ENCODE measurements around the gene SEPHS1. TPM values are rescaled to one million over a fixed set of nuclear protein-coding genes. Genes with fewer than 3 reads are reported as not detected.
"Not testable (repeated sequence)": the region's sequence is repeated elsewhere in the genome, so short reads cannot be mapped to it uniquely, and the experiment has no call there.

Gene SEPHS1
- total and polyA plus RNA-seq, 2 donors: 39.9 to 52.4 TPM

DNA sequence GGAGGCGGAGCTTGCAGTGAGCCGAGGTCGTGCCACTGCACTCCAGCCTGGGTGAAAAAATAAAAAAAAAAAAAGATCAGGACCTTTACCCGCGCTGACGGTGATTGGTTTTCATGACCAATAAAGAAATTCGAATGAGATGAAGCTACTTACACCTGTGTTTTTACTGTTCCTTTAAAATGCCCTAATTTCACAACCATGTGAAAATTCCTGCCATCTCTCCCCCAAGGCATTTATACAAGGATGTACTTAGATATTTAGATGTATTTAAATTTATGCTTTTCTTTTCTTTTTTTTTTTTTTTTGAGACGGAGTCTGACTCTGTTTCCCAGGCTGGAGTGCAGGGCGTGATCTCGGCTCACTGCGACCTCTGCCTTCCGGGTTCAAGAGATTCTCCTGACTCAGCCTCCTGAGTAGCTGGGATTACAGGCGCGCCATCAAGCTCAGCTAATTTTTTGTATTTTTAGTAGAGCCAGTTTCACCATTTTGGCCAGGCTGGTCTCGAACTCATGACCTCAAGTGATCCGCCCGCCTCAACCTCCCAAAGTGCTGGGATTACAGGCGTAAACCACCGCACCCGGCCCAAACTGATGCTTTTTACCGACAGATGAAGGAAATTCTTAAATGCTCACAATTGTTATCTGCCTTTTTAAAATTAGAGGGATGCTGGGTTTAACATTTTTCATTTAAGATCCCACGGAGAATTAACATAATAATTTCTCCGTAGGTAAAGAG lies 45.1 kb downstream of the SEPHS1 start:
- no peaks in the 10 kb centered on the region for H3K36me3 ChIP-seq (ENCODE audit: insufficient read depth)
- H3K4me3 ChIP-seq (ENCODE audit: low read depth, low read length): no peak overlapping the region
- WGBS: 83% methylated on average over 23 of the region's 23 CpGs
- no peak overlapping the region for H3K27ac ChIP-seq (ENCODE audit: low read depth)
- no peaks in the 10 kb centered on the region for H3K4me1 ChIP-seq (ENCODE audit: insufficient read depth)
- DNase-seq (ENCODE audit: extremely low spot score): no peak

DNA sequence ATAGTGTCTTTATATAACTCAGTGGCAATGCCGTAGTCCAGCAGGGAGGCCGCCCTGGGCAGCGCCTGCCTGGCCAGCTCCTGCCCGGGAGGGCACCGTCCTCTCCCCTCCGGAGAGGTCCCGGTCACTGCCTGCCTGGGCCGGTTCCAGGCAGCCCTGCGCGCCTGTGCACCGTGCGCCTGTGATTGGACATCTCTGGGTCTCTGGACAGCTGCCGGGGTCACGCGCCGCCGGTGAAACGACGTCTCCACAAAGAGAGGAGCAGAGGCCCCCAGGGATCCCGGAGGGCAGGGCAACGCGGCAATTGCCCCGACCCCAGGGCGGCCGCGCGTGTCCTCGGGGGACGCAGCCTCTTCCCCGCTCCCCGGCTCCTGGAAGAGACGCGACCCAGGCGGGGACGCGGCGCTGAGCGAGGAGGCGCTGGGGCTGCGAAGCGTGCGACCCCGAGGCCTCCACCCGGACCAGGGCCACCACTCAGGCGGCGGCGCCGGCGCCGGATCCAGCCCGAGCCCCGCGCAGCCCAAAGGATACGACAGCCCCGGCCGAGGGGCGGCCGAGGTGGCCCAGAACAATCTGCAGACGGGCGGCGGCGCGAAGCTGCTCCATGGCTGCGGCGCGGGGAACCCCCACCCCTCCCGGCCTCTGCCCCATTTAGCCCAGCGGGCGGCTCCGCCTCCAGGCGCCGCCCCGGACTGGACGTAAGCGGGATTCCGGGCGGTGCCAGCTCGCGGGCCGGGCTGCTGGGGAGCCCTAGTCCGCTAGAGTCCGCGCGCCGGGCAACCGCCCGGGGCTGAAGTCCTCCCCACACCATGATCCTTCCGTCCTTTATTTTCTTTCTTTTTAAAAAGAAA lies 48.4 kb downstream of the SEPHS1 start, which contains the start of gene PHYH:
PHYH (minus strand) TSS at position 628 of the 851 bp plus-strand sequence; CDS start at position 606, 22 bp downstream.
- WGBS: under 1% methylated on average over 88 of the region's 88 CpGs
- Histone ChIP-seq H3K4me1 (ENCODE audit: insufficient read depth) (no peaks in the 10 kb centered on the region), H3K27ac (ENCODE audit: low read depth) (peak within 1 kb of the TSS; percentile 98), H3K36me3 (ENCODE audit: insufficient read depth) (no peaks in the 10 kb centered on the region), H3K4me3 (ENCODE audit: low read depth, low read length) (peak within 1 kb of the TSS; percentile 78)
- peak; percentile 51 for DNase-seq (ENCODE audit: extremely low spot score)

DNA sequence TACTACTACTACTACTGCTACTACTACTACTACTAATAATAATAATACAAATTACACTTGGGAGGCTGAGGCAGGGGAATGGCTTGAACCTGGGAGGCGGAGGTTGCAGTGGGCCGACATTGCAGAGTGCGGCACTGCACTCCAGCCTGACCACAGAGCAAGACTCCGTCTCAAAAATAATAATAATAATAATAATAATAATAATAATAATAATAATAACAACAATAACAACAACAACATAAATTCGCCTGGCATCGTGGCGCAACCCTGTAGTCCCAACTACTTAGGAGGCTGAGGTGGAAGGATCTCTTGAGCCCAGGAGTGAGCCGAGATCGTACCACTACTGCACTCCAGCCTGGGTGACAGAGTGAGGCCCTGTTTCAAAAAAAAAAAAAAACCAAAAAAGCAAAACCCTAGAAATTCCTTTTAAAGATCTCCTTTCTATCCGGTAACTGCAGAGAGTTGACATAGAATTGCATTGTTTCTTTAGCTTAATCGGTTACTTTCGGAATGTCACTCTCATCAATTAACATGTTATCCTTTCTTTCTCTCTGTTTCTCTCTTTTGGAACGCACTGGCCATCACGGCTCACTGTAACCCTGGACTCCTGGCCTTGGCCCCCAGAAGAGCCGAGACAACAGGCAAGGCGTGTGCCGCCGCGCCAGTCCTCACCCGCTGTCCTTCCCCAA lies 49.2 kb downstream of the SEPHS1 start:
- Histone ChIP-seq H3K4me3 (ENCODE audit: low read depth, low read length) (peak overlapping the region; percentile 78), H3K36me3 (ENCODE audit: insufficient read depth) (peaks cover 5% of the 10 kb centered on the region), H3K4me1 (ENCODE audit: insufficient read depth) (no peaks in the 10 kb centered on the region), H3K27ac (ENCODE audit: low read depth) (peak overlapping the region; percentile 98)
- DNase-seq (ENCODE audit: extremely low spot score): no peak
- 42% methylated on average over 20 of the region's 20 CpGs for WGBS

DNA sequence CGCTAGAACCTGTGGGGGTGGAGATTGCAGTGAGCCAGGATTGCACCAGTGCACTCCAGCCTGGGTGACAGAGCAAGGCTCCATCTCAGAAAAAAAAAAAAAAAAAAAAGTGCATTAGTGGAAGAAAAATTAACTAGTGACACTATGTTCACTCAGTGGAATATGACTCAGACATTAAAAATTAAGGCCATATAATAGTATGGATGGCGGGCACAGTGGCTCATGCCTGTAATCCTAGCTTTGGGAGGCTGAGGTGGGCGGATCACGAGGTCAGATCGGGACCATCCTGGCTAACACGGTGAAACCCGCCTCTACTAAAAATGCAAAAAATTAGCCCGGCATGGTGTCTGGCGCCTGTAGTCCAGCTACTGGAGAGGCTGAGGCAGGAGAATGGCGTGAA lies 51.6 kb downstream of the SEPHS1 start:
- Histone ChIP-seq H3K27ac (ENCODE audit: low read depth) (no peak overlapping the region), H3K4me3 (ENCODE audit: low read depth, low read length) (no peak overlapping the region), H3K36me3 (ENCODE audit: insufficient read depth) (peaks cover 5% of the 10 kb centered on the region), H3K4me1 (ENCODE audit: insufficient read depth) (no peaks in the 10 kb centered on the region)
- no peak for DNase-seq (ENCODE audit: extremely low spot score)
- 88% methylated on average over 10 of the region's 10 CpGs for WGBS

DNA sequence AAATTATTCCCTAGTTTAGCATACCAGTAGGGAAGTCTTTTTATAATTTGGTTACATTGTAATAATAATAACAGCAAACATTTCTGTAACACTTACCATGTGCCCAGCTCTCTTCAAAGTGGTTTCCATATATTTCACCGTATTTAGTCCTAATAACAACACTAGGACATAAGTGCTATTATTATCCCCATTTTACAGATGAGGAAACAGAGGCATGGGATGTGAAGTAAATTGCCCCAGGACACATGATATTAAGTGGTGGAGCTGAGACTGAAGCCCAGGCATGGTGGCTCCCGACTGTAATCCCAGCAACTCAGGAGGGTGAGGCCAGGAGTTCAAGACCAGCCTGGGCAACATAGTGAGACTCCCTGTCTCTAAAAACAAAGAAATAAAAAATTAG lies 53.3 kb downstream of the SEPHS1 start:
- DNase-seq (ENCODE audit: extremely low spot score): no peak
- Histone ChIP-seq H3K4me1 (ENCODE audit: insufficient read depth) (no peaks in the 10 kb centered on the region), H3K36me3 (ENCODE audit: insufficient read depth) (peaks cover 5% of the 10 kb centered on the region), H3K4me3 (ENCODE audit: low read depth, low read length) (no peak overlapping the region), H3K27ac (ENCODE audit: low read depth) (no peak overlapping the region)
- 95% methylated on average over 2 of the region's 2 CpGs for WGBS

DNA sequence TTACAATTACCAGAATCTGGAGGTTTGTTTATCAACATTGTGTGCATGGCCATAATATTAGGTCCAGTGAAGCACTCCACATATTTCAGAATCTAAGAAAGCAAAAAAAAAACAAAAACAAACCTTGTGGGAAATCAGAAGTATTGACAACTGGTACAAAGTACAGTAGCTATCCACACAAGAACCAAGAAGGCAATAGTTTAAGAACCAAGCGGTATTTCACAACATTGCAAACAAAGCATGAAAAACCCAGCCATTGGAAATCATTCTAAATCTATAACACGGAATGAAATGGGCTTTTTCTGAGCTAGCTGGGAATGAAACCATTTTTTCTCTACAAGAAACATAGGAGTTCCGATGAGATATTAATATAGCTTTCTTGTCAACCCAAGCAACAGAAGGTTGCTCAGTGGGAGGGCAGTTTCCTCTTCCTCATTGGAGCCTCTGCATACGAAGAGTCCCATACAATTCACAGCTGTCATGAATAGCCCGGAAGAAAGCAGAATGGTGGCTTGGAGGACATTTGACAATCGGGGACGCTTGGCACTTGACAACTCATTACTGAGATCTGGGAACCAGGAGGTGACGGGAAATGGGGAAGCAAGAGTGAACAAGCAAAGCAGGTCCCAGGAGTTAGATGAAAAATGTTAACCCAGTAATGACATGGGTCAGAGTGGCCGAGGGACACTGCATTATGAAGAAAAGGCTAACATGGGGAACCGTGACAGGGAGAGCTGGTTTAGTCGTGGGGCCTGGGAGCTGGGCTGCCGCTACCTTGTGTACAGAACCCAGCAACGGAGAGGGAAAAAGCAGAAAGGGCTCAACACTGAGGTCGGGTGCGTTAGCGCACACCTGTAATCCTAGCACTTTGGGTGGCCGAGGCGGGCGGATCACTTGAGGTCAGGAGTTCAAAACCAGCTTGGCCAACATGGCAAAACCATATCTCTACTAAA lies 56.0 kb downstream of the SEPHS1 start:
- H3K4me1 ChIP-seq (ENCODE audit: insufficient read depth): no peaks in the 10 kb centered on the region
- no peak overlapping the region for H3K4me3 ChIP-seq (ENCODE audit: low read depth, low read length)
- peaks cover 5% of the 10 kb centered on the region for H3K36me3 ChIP-seq (ENCODE audit: insufficient read depth)
- 93% methylated on average over 19 of the region's 19 CpGs for WGBS
- no peak overlapping the region for H3K27ac ChIP-seq (ENCODE audit: low read depth)
- no peak for DNase-seq (ENCODE audit: extremely low spot score)

DNA sequence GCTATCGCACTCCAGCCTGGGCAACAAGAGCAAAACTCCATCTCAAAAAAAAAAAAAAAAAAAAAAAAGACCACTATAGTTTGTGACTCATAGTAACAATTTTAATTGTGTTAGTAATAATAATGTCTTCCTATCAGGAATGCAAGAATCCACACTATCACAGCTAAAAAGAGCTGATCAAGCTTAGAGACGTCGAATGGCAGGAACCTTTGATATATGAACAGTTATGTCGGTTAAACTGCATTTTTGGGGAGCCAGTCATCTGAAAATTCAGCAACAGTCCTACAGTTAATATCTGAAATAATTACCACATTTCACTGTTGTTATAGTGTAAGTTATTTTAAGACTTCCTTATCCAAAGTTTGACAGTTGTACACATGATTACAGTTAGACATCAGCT lies 57.0 kb downstream of the SEPHS1 start:
- DNase-seq (ENCODE audit: extremely low spot score): no peak
- Histone ChIP-seq H3K4me3 (ENCODE audit: low read depth, low read length) (no peak overlapping the region), H3K36me3 (ENCODE audit: insufficient read depth) (peaks cover 5% of the 10 kb centered on the region), H3K4me1 (ENCODE audit: insufficient read depth) (no peaks in the 10 kb centered on the region), H3K27ac (ENCODE audit: low read depth) (no peak overlapping the region)
- 93% methylated on average over 4 of the region's 4 CpGs for WGBS

DNA sequence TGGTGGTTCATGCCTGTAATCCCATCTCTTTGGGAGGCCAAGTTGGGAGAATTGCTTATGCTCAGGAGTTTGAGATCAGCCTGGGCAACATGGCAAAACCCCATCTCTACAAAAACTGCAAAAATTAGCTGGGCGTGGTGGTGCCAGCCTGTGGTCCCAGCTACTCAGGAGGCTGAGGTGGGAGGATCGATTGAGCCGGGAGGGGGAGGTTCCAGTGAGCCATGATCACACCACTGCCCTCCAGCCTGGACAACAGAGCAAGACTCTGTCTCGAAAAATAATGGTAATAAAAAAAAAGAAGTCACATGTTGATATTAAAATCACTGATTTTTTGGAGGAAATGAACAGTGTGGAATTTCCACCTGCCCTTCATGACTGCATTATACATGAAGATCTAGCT lies 64.0 kb downstream of the SEPHS1 start:
- DNase-seq (ENCODE audit: extremely low spot score): no peak
- H3K27ac ChIP-seq (ENCODE audit: low read depth): no peak overlapping the region
- H3K4me3 ChIP-seq (ENCODE audit: low read depth, low read length): no peak overlapping the region
- no peaks in the 10 kb centered on the region for H3K4me1 ChIP-seq (ENCODE audit: insufficient read depth)
- H3K36me3 ChIP-seq (ENCODE audit: insufficient read depth): peaks cover 1% of the 10 kb centered on the region
- 94% methylated on average over 4 of the region's 4 CpGs for WGBS

DNA sequence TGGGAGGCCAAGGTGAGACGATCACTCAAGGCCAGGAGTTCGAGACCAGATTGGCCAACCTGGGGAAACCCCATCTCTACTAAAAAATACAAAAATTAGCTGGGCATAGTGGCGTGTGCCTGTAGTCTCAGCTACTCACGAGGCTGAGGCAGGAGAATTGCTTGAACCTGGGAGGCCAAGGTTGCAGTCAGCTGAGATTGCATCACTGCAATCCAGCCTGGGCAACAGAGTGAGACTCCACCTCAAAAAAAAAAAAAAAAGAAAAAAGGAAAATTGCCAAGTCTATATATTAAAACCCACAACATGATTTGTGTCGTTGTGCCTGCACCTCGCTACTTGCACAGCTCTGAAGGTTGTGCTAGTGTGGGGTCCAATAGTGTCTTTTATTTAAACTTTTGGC lies 65.7 kb downstream of the SEPHS1 start:
- not testable (repeated sequence) for H3K4me3 ChIP-seq (ENCODE audit: low read depth, low read length); DNase-seq (ENCODE audit: extremely low spot score); H3K36me3 ChIP-seq (ENCODE audit: insufficient read depth); H3K27ac ChIP-seq (ENCODE audit: low read depth); H3K4me1 ChIP-seq (ENCODE audit: insufficient read depth)
- WGBS: 91% methylated on average over 6 of the region's 6 CpGs

DNA sequence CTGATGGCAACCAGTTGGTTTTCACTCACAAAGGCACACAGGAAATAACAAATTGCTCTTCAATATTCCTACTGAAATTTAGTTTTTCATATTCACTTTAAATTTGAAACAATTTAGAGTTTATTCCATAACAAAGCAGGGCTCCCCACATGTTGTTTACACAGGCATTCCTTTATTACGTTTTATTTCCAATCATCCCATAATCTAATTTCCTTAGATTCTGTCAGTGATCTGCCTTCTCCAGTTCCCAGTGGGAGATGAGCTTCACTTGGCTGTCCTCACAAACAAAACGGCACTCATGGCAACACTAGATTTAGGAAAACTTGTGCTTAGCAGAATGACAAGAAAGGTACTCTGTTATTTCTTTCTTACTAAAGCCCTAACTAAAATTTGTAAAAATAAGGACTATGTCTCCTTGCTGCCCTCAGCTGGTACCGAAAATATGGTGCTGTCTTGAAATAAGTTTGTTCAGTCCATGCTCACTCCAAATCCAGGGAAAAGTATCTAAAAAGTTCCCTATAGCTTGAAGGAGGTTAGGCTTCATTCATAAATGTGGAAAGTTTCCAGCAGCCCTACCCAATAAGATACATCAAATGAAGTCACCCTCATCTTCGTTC lies 71.2 kb downstream of the SEPHS1 start:
- 52% methylated on average over 4 of the region's 4 CpGs for WGBS
- peaks cover 1% of the 10 kb centered on the region for H3K36me3 ChIP-seq (ENCODE audit: insufficient read depth)

DNA sequence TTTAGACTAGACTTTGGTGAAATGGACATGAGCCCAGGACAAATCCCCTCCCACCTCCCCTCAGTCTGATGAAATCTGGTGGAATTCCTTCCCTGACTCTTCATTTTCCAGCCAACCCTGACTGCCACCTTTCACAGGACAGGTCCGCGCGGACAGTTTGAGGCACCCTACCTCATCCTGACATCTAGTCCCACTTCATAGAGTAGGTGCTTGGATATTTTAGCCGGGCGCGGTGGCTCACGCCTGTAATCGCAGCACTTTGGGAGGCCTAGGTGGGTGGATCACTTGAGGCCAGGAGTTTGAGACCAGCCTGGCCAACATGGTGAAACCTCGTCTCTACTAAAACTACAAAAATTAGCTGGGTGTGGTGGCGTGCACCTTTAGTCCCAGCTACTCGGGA lies 71.9 kb downstream of the SEPHS1 start:
- not testable (repeated sequence) for H3K36me3 ChIP-seq (ENCODE audit: insufficient read depth); H3K4me3 ChIP-seq (ENCODE audit: low read depth, low read length); H3K4me1 ChIP-seq (ENCODE audit: insufficient read depth); H3K27ac ChIP-seq (ENCODE audit: low read depth); DNase-seq (ENCODE audit: extremely low spot score)
- 98% methylated on average over 11 of the region's 11 CpGs for WGBS

More for the DNA sequence above, 71.2 kb downstream of the SEPHS1 start:
- Histone ChIP-seq H3K4me1 (ENCODE audit: insufficient read depth) (no peaks in the 10 kb centered on the region), H3K27ac (ENCODE audit: low read depth) (no peak overlapping the region), H3K4me3 (ENCODE audit: low read depth, low read length) (no peak overlapping the region)
- DNase-seq (ENCODE audit: extremely low spot score): no peak

DNA sequence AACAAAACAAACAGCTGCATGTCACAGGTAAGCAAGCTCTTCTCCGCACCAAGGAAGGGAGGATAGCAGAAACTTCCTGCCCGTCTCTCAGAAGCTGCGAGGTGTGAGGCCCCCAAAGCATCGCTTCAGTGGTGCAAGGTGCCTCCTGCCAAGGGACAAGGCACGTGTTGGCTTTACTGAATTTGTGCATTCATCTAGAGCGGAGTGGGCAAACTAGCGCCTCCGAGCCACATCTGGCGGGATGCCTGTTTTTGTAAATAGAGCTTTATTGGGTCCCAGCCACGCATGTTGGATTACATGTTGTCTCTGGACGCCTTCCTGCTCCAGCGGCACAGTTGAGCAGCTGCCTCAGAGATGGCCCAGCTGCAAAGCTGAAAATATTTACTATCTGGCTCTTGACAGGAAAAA lies 75.9 kb downstream of the SEPHS1 start:
- no peak overlapping the region for H3K27ac ChIP-seq (ENCODE audit: low read depth)
- no peaks in the 10 kb centered on the region for H3K36me3 ChIP-seq (ENCODE audit: insufficient read depth)
- H3K4me1 ChIP-seq (ENCODE audit: insufficient read depth): no peaks in the 10 kb centered on the region
- no peak overlapping the region for H3K4me3 ChIP-seq (ENCODE audit: low read depth, low read length)
- DNase-seq (ENCODE audit: extremely low spot score): peak; percentile 64
- WGBS: 29% methylated on average over 12 of the region's 12 CpGs

All from urinary bladder (tissue), 4 donors.